Muscle of leg (tissue), 11 donors: ENCODE measurements around the gene ST3GAL6. TPM values are rescaled to one million over a fixed set of nuclear protein-coding genes. Genes with fewer than 3 reads are reported as not detected.

ENCODE experiments used
- DNase-seq: peaks from one replicate; pipeline ENCODE4 v3.0.0; 2013
- H3K27ac ChIP-seq: one replicate; pipeline ENCODE4 v1.5.1; 2013; ENCODE audit warnings: mild to moderate bottlenecking, low read length, control low read depth
- H3K27me3 ChIP-seq: one replicate; pipeline ENCODE4 v1.6.1; 2013; ENCODE audit warnings: low read length; ENCODE audit not compliant: control insufficient read depth, insufficient read depth
- H3K36me3 ChIP-seq: one replicate; pipeline ENCODE4 v1.6.1; 2013; ENCODE audit warnings: low read length; ENCODE audit not compliant: control insufficient read depth, insufficient read depth
- H3K4me1 ChIP-seq: one replicate; pipeline ENCODE4 v1.6.1; 2013; ENCODE audit warnings: low read length; ENCODE audit not compliant: control insufficient read depth, insufficient read depth
- H3K4me3 ChIP-seq: one replicate; pipeline ENCODE4 v1.5.1; 2013; ENCODE audit warnings: low read length, control low read depth
- H3K9me3 ChIP-seq: replicated peaks from 2 replicates; pipeline ENCODE4 v1.6.1; 2013; ENCODE audit warnings: low read depth, low read length; ENCODE audit not compliant: control insufficient read depth
- WGBS: methylation state at CpG from one replicate; pipeline ENCODE4 v1.1.5; 2013; ENCODE audit warnings: missing lambda C conversion rate; ENCODE audit not compliant: insufficient coverage; 5-methylcytosine and 5-hydroxymethylcytosine counted together
- polyA plus RNA-seq, 8 donors: library from polyadenylated mRNA; unstranded; fragments of 120-200 nt; gene quantifications; one replicate each; pipeline versions ENCODE4 v1.2.1 to v1.2.3, GENCODE V29; 2013; ENCODE audit warnings: inconsistent platforms in 1 of 8, low replicate concordance in 1 of 8; ENCODE audit not compliant: insufficient read length in 8 of 8, insufficient read depth in 1 of 8
- total RNA-seq: library from RNA; stranded (reverse); fragments of 120-200 nt; gene quantifications from one replicate; pipeline ENCODE4 v1.2.4, GENCODE V29; 2013

ST3GAL6 gene
- total and polyA plus RNA-seq, 9 donors, result 4.3 to 9.1 (median 5.8) TPM

DNA sequence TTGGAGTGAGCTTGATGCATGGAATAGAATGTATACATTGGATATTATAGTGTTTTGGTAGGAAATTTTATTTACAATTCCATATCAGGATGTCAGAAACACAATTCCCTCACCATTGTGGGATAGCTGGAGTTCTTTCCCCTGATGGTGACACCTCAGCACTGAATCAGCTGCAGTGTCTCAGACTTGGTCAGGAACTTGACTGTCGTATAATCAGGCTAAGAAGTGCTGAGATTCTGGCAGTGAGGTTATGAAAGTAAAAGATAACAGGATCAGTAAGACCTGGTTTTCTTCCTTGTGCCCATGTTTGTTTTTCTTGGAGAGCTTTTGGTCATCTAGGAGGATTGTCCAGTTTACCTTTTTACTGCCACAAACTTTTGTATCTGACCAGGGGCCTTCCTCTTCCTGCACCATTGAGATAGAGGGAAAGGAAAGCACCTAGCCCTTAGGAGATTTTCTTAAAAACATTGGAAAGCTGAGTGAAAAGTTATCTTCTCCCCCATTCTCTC, 27.3 kb upstream of the ST3GAL6 start:
- WGBS, result no CpG with 5 or more reads among the region's 1 CpG
- H3K4me3 ChIP-seq, result no peak overlapping the region
- no peak for DNase-seq

DNA sequence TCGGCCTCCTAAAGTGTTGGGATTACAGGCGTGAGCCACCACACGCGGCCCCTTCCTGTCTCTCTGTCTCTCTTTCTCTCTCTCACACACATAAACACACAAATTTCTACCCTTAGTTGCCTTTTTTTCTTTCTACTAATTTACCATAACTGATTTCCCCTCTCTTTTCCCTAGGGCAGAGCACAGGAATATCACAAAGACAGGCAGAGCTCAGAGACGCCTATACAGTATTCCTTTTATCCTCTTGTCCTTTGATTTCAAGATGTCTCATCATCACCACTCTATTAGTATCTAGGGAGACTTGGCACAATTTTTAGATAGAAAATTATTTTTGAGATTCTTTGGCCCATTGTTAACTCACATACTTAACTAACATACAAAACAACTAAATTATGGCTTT, 25.8 kb upstream of the ST3GAL6 start:
- WGBS, result 95% methylated on average over 4 of the region's 5 CpGs
- Histone ChIP-seq H3K4me1 (peaks cover 3% of the 10 kb centered on the region), H3K4me3 (no peak overlapping the region), H3K27ac (no peak overlapping the region), H3K27me3 (peaks cover 9% of the 10 kb centered on the region), H3K36me3 (no peaks in the 10 kb centered on the region), H3K9me3 (no peaks in the 10 kb centered on the region)
- no peak for DNase-seq

More for the DNA sequence above, 27.3 kb upstream of the ST3GAL6 start:
- H3K27ac ChIP-seq, result no peak overlapping the region
- H3K9me3 ChIP-seq, result no peaks in the 10 kb centered on the region
- H3K4me1 ChIP-seq, result peaks cover 3% of the 10 kb centered on the region
- H3K27me3 ChIP-seq, result peaks cover 13% of the 10 kb centered on the region
- H3K36me3 ChIP-seq, result no peaks in the 10 kb centered on the region

DNA sequence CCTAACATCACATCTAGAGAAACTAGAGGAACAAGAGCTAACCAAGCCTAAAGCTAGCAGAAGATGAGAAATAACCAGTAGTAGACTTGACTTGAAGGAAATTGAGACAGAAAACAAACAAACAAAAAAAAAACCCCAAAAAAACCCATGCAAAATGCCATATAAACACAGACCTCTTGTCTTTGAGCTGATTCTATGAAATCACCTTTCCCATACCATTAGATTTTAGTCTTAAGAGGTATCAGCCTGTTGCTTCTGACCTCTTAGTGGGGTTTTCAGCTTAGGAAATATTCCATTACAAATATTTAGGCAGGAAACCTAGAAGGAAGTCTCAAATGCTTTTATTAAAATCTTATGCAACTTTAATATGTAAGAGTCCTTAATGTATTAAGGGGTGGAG, 23.9 kb upstream of the ST3GAL6 start:
- Histone ChIP-seq H3K27me3 (no peaks in the 10 kb centered on the region), H3K4me1 (no peaks in the 10 kb centered on the region), H3K36me3 (no peaks in the 10 kb centered on the region), H3K27ac (no peak overlapping the region), H3K4me3 (no peak overlapping the region), H3K9me3 (no peaks in the 10 kb centered on the region)
- DNase-seq, result no peak

DNA sequence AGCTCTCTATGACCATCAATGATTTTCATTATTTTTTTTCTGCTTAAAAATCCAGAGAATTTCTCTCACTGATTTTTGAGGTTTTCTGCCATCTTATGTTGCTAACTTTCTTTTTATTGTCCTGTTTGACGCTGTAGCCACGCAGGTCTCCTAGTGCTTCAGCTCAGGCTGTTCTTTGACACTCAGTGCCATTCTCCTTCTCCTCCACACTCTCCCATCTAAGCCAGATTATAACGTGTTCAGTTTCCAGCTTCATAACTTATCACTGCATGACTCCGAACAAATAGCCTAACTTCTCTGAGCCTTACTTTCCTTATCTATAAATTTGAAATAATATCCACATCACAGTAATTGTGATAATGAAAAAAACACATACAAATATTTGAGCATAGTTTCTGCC, 22.8 kb upstream of the ST3GAL6 start:
- H3K36me3 ChIP-seq, result no peaks in the 10 kb centered on the region
- no peak for DNase-seq
- no peak overlapping the region for H3K27ac ChIP-seq
- H3K27me3 ChIP-seq, result no peaks in the 10 kb centered on the region
- H3K4me3 ChIP-seq, result no peak overlapping the region
- no peaks in the 10 kb centered on the region for H3K9me3 ChIP-seq
- no peaks in the 10 kb centered on the region for H3K4me1 ChIP-seq
- WGBS, result 83% methylated on average over 3 of the region's 4 CpGs

DNA sequence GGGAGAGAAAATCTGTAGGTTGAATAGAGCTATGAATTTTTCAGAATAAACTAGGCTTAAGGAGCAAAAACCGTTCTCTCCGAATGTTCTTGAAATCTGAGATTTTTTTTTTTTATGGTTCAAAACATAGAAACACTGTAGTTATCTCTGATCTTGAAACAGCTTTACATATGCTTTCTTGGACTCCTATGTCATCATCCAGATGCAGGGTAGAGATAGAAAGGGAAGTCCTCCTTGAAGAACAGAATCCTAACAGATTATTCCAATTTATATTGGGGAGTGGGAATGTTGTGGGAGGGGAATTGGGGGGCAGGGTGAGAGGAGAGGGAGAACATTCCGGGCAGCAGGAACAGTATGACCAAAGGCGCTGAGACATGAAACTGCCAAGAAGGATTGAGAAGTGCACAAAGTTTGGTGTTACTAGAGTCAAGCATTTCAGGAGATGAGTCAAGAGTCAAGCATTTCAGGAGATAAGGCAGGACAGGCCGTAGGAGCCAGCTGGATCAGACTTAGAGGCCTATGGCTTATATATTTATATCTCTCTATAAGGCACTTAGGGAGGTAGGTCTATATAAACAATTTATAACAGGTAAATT, 21.9 kb upstream of the ST3GAL6 start:
- no peak overlapping the region for H3K4me3 ChIP-seq
- no peak overlapping the region for H3K27ac ChIP-seq
- H3K4me1 ChIP-seq, result no peaks in the 10 kb centered on the region
- WGBS, result 96% methylated on average over 2 of the region's 5 CpGs
- H3K9me3 ChIP-seq, result no peaks in the 10 kb centered on the region
- no peaks in the 10 kb centered on the region for H3K27me3 ChIP-seq
- no peak for DNase-seq
- no peaks in the 10 kb centered on the region for H3K36me3 ChIP-seq

DNA sequence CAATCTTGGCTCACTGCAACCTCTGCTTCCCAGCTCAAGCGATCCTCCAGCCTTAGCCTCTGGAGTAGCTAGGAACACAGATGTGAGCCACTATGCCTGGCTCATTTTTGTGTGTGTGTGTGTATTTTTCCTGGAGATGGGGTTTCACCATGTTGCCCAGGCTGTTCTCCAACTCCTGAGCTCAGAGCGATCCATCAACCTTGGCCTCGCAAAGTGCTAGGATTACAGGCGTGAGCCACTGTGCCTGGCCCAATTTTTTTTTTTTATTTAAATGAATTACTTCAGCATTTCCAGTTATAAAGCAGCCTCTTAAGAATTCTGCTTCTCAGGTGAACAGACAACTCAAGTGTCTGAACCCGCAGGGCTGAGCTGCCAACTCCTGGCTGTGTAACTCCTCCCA, 20.1 kb upstream of the ST3GAL6 start:
- Histone ChIP-seq H3K27me3 (no peaks in the 10 kb centered on the region), H3K9me3 (no peaks in the 10 kb centered on the region), H3K4me1 (no peaks in the 10 kb centered on the region), H3K4me3 (no peak overlapping the region), H3K36me3 (no peaks in the 10 kb centered on the region), H3K27ac (no peak overlapping the region)
- WGBS, result 87% methylated on average over 5 of the region's 5 CpGs
- DNase-seq, result no peak

DNA sequence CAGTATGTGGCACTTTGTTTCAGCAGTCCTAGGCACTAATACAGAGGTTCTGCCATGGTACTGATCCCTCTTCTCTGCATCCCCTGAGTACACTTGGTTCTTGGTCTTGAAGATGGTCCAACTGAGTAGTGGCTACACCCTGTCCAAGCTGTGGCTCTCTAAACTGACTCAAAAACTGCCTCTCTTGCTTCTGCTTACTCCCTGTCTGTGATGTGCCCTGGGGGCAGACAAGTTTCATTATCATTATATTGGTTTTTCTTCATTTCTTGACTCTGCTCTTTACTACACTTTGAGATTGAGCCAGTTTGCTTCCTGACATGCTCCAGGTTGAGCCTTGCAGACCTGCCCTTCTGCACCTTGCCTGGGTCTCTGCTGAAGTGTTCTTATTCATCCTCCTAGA, 18.9 kb upstream of the ST3GAL6 start:
- Histone ChIP-seq H3K9me3 (no peaks in the 10 kb centered on the region), H3K27ac (no peak overlapping the region), H3K27me3 (no peaks in the 10 kb centered on the region), H3K4me1 (no peaks in the 10 kb centered on the region), H3K36me3 (no peaks in the 10 kb centered on the region), H3K4me3 (no peak overlapping the region)
- DNase-seq, result no peak

DNA sequence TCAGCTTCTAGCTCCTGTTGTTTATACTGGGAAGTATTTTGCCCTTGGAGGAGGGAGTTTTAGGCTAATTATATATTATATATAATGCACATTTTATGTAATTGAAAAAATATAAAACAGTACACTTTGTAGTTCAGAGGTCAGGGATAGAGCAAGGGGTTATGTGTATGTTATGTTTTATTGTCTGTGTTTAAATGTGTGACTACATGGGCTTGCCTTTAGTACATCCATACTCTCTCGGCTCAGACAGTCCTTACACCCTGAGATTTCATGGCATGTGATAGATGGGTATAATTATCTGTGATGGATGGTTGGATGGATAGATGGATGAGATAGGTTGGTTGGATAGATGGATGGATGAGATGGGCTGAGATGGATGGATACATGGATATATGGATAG, 17.4 kb upstream of the ST3GAL6 start:
- Histone ChIP-seq H3K27ac (no peak overlapping the region), H3K4me3 (no peak overlapping the region), H3K36me3 (no peaks in the 10 kb centered on the region), H3K27me3 (no peaks in the 10 kb centered on the region), H3K4me1 (no peaks in the 10 kb centered on the region), H3K9me3 (no peaks in the 10 kb centered on the region)
- WGBS, result 80% methylated on average over 1 of the region's 1 CpG
- no peak for DNase-seq

DNA sequence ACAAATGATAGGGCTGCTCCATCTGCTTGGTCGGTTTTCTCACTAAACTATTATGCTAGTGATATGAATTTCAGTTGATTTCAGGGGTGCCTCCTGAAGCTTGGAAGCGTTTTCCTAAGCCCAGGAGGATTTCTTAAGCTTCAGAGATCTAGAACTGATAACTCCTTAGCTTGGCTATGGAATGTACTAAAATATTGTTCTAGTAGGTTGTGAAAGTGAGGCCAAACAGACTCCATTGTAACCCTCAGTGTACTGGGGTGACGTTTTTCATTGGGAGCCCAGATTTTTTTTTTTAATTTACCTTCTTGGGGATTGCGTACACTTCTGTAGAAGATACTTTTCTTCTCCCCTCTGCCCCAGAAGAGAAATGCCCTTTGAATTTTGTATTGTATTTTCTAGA, 17.0 kb upstream of the ST3GAL6 start:
- no peak for DNase-seq
- no CpG with 5 or more reads among the region's 4 CpGs for WGBS
- Histone ChIP-seq H3K4me1 (no peaks in the 10 kb centered on the region), H3K27ac (no peak overlapping the region), H3K36me3 (no peaks in the 10 kb centered on the region), H3K27me3 (no peaks in the 10 kb centered on the region), H3K4me3 (no peak overlapping the region), H3K9me3 (no peaks in the 10 kb centered on the region)

DNA sequence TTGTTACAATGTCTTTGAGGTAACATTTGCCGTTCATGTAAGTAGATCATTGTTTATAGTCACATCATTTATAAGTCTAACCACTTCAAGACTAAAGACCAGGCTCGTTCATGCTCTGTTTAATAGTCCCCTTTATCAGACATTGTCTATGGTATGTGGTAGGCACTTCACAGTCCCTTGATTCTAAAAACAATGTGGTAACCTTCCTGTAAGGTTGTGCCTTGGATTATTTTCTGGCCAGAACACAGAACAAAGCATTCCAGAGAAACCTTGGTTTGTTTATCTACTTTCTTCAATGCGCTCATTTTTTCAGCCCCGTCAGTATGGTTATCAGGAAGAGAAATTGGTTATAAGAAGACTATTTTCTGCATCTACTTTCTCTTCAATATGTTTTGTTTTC, 16.3 kb upstream of the ST3GAL6 start:
- Histone ChIP-seq H3K4me3 (no peak overlapping the region), H3K36me3 (no peaks in the 10 kb centered on the region), H3K27ac (no peak overlapping the region), H3K4me1 (no peaks in the 10 kb centered on the region), H3K27me3 (no peaks in the 10 kb centered on the region), H3K9me3 (no peaks in the 10 kb centered on the region)
- no peak for DNase-seq
- no CpG with 5 or more reads among the region's 4 CpGs for WGBS

DNA sequence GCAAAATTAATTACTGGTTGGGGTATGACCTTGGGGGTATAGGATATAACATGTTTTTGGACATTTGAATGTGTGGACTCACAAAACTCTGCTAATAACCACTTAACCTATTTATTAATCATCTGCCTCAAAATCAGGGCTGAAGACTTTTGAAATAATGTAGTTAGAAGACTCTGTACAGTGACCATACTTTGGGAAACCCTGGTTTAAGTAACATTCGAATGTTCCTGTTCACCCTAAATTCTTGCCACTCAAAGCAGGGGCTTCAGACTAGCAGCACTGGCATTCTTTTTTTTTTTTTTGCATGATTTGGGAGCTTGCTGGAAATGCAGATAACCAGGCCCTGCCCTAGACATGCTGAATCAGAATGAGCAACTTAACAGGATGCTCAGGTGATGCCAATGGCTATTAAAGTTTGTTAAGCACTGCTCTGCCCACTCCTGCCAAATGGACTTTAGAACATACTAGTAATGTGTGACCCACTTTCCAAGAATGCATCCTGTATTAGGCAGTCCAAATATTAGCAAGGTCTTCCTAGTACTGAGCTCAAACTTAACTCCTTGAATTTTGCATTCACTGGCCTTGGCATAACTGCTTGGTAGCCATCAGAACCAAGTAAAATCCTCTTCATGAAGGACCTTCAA, 12.7 kb upstream of the ST3GAL6 start:
- no peaks in the 10 kb centered on the region for H3K4me1 ChIP-seq
- no peaks in the 10 kb centered on the region for H3K9me3 ChIP-seq
- WGBS, result no CpG with 5 or more reads among the region's 1 CpG
- no peak for DNase-seq
- no peaks in the 10 kb centered on the region for H3K27me3 ChIP-seq
- no peak overlapping the region for H3K4me3 ChIP-seq
- H3K36me3 ChIP-seq, result no peaks in the 10 kb centered on the region
- H3K27ac ChIP-seq, result no peak overlapping the region
